GM19372 (cell line): Measurements from ENCODE around the gene TIMM23B.
"Not testable (repeated sequence)": the region's sequence is repeated elsewhere in the genome, so short reads cannot be mapped to it uniquely, and the experiment has no call there.

ENCODE experiments used
- ATAC-seq: cut with Tn5 transposase; IDR thresholded peaks from one replicate; pipeline ENCODE4 v1.9.1; 2021; ENCODE audit warnings: mild to moderate bottlenecking, low read depth, moderate library complexity; ENCODE audit not compliant: unreplicated experiment

Gene TIMM23B

GRCh38 chr10:49972094-49972493 is 30.2 kb downstream of the TIMM23B start:
- ATAC-seq = not testable (repeated sequence)

- ATAC-seq = not testable (repeated sequence)
These were observed 35.9 kb downstream of the TIMM23B start for GRCh38 chr10:49977756-49978155.

GRCh38 chr10:49987207-49987606 is 45.4 kb downstream of the TIMM23B start:
- not testable (repeated sequence) for ATAC-seq

GRCh38 chr10:49988376-49988775 is 46.5 kb downstream of the TIMM23B start, which contains the start of gene AGAP6:
AGAP6 (plus strand) TSS chr10:49988406; CDS start chr10:49988716, 310 bp downstream.
- not testable (repeated sequence) for ATAC-seq

- ATAC-seq = not testable (repeated sequence)
These were observed 53.5 kb downstream of the TIMM23B start for GRCh38 chr10:49995321-49995720.

- not testable (repeated sequence) for ATAC-seq
These were observed 72.2 kb downstream of the TIMM23B start for GRCh38 chr10:50014024-50014423.

- ATAC-seq = not testable (repeated sequence)
These were observed 73.9 kb downstream of the TIMM23B start for GRCh38 chr10:50015596-50016220.

- ATAC-seq = not testable (repeated sequence)
These were observed 75.1 kb downstream of the TIMM23B start for GRCh38 chr10:50016926-50017325.

- not testable (repeated sequence) for ATAC-seq
These were observed 75.8 kb downstream of the TIMM23B start for GRCh38 chr10:50017646-50018045.

- ATAC-seq = not testable (repeated sequence)
These were observed 77.4 kb downstream of the TIMM23B start for GRCh38 chr10:50019279-50019678.

GRCh38 chr10:50020451-50021024 is 78.7 kb downstream of the TIMM23B start:
- not testable (repeated sequence) for ATAC-seq

- no peak for ATAC-seq
These were observed 79.8 kb downstream of the TIMM23B start for GRCh38 chr10:50021646-50022045.
